Measurements from ENCODE around the gene MTHFD1.

The MTHFD1 gene

GRCh38 chr14:64438181-64438841 lies 50.2 kb downstream of the MTHFD1 start:
- peak; percentile 78 for DNase-seq (ENCODE audit: low read depth)
- no peak for TF ChIP-seq CTCF (IDR thresholded peaks at IDR 0.05; ENCODE audit: control insufficient read depth, insufficient read depth, low read depth, low read length, missing control alignments)
- H3K4me3 ChIP-seq (ENCODE audit: control insufficient read depth, low read depth, low read length), result no peak overlapping the region

- no peak overlapping the region for H3K4me3 ChIP-seq (ENCODE audit: control insufficient read depth, low read depth, low read length)
- TF ChIP-seq CTCF (IDR thresholded peaks at IDR 0.05; ENCODE audit: control insufficient read depth, insufficient read depth, low read depth, low read length, missing control alignments), result no peak
- DNase-seq (ENCODE audit: low read depth), result no peak
Observed at GRCh38 chr14:64439141-64439540, 51.0 kb downstream of the MTHFD1 start.

- peak; percentile 17 for DNase-seq (ENCODE audit: low read depth)
- no peak for TF ChIP-seq CTCF (IDR thresholded peaks at IDR 0.05; ENCODE audit: control insufficient read depth, insufficient read depth, low read depth, low read length, missing control alignments)
Observed at GRCh38 chr14:64440494-64440893, 52.3 kb downstream of the MTHFD1 start.

GRCh38 chr14:64442300-64442988 lies 54.3 kb downstream of the MTHFD1 start:
- no peak overlapping the region for H3K4me3 ChIP-seq (ENCODE audit: control insufficient read depth, low read depth, low read length)
- DNase-seq (ENCODE audit: low read depth), result no peak
- TF ChIP-seq CTCF (IDR thresholded peaks at IDR 0.05; ENCODE audit: control insufficient read depth, insufficient read depth, low read depth, low read length, missing control alignments), result no peak

More at GRCh38 chr14:64440494-64440893, 52.3 kb downstream of the MTHFD1 start:
- no peak overlapping the region for H3K4me3 ChIP-seq (ENCODE audit: control insufficient read depth, low read depth, low read length)

- no peak for DNase-seq (ENCODE audit: low read depth)
- H3K4me3 ChIP-seq (ENCODE audit: control insufficient read depth, low read depth, low read length), result no peak overlapping the region
- TF ChIP-seq CTCF (IDR thresholded peaks at IDR 0.05; ENCODE audit: control insufficient read depth, insufficient read depth, low read depth, low read length, missing control alignments), result no peak
Observed at GRCh38 chr14:64444140-64444539, 56.0 kb downstream of the MTHFD1 start.

- DNase-seq (ENCODE audit: low read depth), result peak; percentile 41
- no peak for TF ChIP-seq CTCF (IDR thresholded peaks at IDR 0.05; ENCODE audit: control insufficient read depth, insufficient read depth, low read depth, low read length, missing control alignments)
- no peak overlapping the region for H3K4me3 ChIP-seq (ENCODE audit: control insufficient read depth, low read depth, low read length)
Observed at GRCh38 chr14:64444984-64445845, 57.1 kb downstream of the MTHFD1 start.

Measured in AG09309 (cell line).